Measurements from ENCODE around the gene ZBTB20.

Gene ZBTB20

GRCh38 chr3:114421204-114421603 lies 725.9 kb downstream of the ZBTB20 start:
- DNase-seq (ENCODE audit: low read depth in 2 of 3, low spot score in 1 of 3), result no peak

- no peak for DNase-seq (ENCODE audit: low read depth in 2 of 3, low spot score in 1 of 3)
Observed at GRCh38 chr3:114420072-114420471, 727.0 kb downstream of the ZBTB20 start.

- peak in 1 of 3 donors; percentile 18 for DNase-seq (ENCODE audit: low read depth in 2 of 3, low spot score in 1 of 3)
Observed at GRCh38 chr3:114418724-114419543, 728.2 kb downstream of the ZBTB20 start.

- peak in 1 of 3 donors; percentile 7 for DNase-seq (ENCODE audit: low read depth in 2 of 3, low spot score in 1 of 3)
Observed at GRCh38 chr3:114418107-114418506, 729.0 kb downstream of the ZBTB20 start.

GRCh38 chr3:114417675-114418074 lies 729.4 kb downstream of the ZBTB20 start:
- DNase-seq (ENCODE audit: low read depth in 2 of 3, low spot score in 1 of 3), result no peak

- DNase-seq (ENCODE audit: low read depth in 2 of 3, low spot score in 1 of 3), result no peak
Observed at GRCh38 chr3:114417265-114417664, 729.8 kb downstream of the ZBTB20 start.

- DNase-seq (ENCODE audit: low read depth in 2 of 3, low spot score in 1 of 3), result peak; percentile 2 to 30 (median 8)
Observed at GRCh38 chr3:114411811-114412803, 735.0 kb downstream of the ZBTB20 start.

GRCh38 chr3:114411190-114411668 lies 735.9 kb downstream of the ZBTB20 start:
- DNase-seq (ENCODE audit: low read depth in 2 of 3, low spot score in 1 of 3), result no peak

- no peak for DNase-seq (ENCODE audit: low read depth in 2 of 3, low spot score in 1 of 3)
Observed at GRCh38 chr3:114408736-114409670, 738.1 kb downstream of the ZBTB20 start.

GRCh38 chr3:114406922-114407321 lies 740.2 kb downstream of the ZBTB20 start:
- no peak for DNase-seq (ENCODE audit: low read depth in 2 of 3, low spot score in 1 of 3)

- DNase-seq (ENCODE audit: low read depth in 2 of 3, low spot score in 1 of 3), result no peak
Observed at GRCh38 chr3:114406286-114406685, 740.8 kb downstream of the ZBTB20 start.

GRCh38 chr3:114405202-114405990 lies 741.7 kb downstream of the ZBTB20 start:
- no peak for DNase-seq (ENCODE audit: low read depth in 2 of 3, low spot score in 1 of 3)

- no peak for DNase-seq (ENCODE audit: low read depth in 2 of 3, low spot score in 1 of 3)
Observed at GRCh38 chr3:114404590-114404989, 742.5 kb downstream of the ZBTB20 start.

- no peak for DNase-seq (ENCODE audit: low read depth in 2 of 3, low spot score in 1 of 3)
Observed at GRCh38 chr3:114402838-114403237, 744.2 kb downstream of the ZBTB20 start.

GRCh38 chr3:114401346-114401745 lies 745.7 kb downstream of the ZBTB20 start:
- no peak for DNase-seq (ENCODE audit: low read depth in 2 of 3, low spot score in 1 of 3)

- DNase-seq (ENCODE audit: low read depth in 2 of 3, low spot score in 1 of 3), result no peak
Observed at GRCh38 chr3:114400371-114400770, 746.7 kb downstream of the ZBTB20 start.

GRCh38 chr3:114394551-114394950 lies 752.5 kb downstream of the ZBTB20 start:
- DNase-seq (ENCODE audit: low read depth in 2 of 3, low spot score in 1 of 3), result no peak

- DNase-seq (ENCODE audit: low read depth in 2 of 3, low spot score in 1 of 3), result no peak
Observed at GRCh38 chr3:114393367-114394072, 753.6 kb downstream of the ZBTB20 start.

- DNase-seq (ENCODE audit: low read depth in 2 of 3, low spot score in 1 of 3), result no peak
Observed at GRCh38 chr3:114392831-114393230, 754.3 kb downstream of the ZBTB20 start.
